Erythroblast (primary cell): ENCODE results near the gene TRIOBP.

Experiments used
- GATA1 ChIP-seq: IDR thresholded peaks from 2 replicates; pipeline ENCODE4 v1.6.1; 2011; ENCODE audit warnings: low read depth, mild to moderate bottlenecking, control low read depth, low read length, moderate library complexity
- POLR2A ChIP-seq: IDR thresholded peaks from 2 replicates; pipeline ENCODE4 v1.6.1; 2011; ENCODE audit warnings: mild to moderate bottlenecking, low read length

DNA sequence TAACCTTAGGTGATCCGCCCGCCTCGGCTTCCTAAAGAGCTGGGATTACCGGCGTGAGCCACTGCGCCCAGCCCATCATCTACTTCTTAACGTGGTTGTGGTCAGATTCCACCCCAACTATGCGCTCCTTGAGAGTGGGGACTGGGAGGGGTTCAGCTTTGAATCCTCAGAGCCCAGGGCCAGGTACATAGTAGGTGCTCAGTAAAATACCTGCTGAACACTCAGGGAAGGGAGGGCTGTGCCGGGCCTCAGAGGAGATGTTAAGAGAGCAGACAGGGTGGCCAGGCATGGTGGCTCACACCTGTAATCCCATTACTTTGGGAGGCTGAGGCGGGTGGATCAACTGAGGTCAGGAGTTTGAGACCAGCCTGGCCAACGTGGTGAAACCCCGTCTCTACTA, 22.6 kb upstream of the TRIOBP start:
- no peak for TF ChIP-seq POLR2A
- no peak for TF ChIP-seq GATA1
